Esophagus muscularis mucosa (tissue), 4 donors: ENCODE data around the gene PRM3.

Experiments
- EP300 ChIP-seq: sonication (generic); formaldehyde crosslinking; IDR thresholded peaks from one replicate; pipeline ENCODE4 v1.6.1; 2017; ENCODE audit warnings: antibody characterized with exemption
- POLR2A ChIP-seq: fragments of 450-650 bp; IDR thresholded peaks from one replicate; pipeline ENCODE4 v1.6.1; 2017; ENCODE audit warnings: antibody characterized with exemption, moderate library complexity, mild to moderate bottlenecking, low read depth
- POLR2AphosphoS5 ChIP-seq, 2 donors: sonication (generic); formaldehyde crosslinking; IDR thresholded peaks; one replicate each; pipeline ENCODE4 v1.6.1; 2017; ENCODE audit warnings: antibody characterized with exemption in 2 of 2
- TF ChIP-seq, protein P1 (sequence below), 3 experiments: fragments of 200-600 bp in 2 of 3; fragments of 450-650 bp in 1 of 3; sonication (generic) in 2 of 3; IDR thresholded peaks; one replicate each; pipeline ENCODE4 v1.5.1; 2017 to 2019; ENCODE audit warnings: antibody characterized with exemption in 3 of 3, mild to moderate bottlenecking in 2 of 3, moderate library complexity in 1 of 3

DNA sequence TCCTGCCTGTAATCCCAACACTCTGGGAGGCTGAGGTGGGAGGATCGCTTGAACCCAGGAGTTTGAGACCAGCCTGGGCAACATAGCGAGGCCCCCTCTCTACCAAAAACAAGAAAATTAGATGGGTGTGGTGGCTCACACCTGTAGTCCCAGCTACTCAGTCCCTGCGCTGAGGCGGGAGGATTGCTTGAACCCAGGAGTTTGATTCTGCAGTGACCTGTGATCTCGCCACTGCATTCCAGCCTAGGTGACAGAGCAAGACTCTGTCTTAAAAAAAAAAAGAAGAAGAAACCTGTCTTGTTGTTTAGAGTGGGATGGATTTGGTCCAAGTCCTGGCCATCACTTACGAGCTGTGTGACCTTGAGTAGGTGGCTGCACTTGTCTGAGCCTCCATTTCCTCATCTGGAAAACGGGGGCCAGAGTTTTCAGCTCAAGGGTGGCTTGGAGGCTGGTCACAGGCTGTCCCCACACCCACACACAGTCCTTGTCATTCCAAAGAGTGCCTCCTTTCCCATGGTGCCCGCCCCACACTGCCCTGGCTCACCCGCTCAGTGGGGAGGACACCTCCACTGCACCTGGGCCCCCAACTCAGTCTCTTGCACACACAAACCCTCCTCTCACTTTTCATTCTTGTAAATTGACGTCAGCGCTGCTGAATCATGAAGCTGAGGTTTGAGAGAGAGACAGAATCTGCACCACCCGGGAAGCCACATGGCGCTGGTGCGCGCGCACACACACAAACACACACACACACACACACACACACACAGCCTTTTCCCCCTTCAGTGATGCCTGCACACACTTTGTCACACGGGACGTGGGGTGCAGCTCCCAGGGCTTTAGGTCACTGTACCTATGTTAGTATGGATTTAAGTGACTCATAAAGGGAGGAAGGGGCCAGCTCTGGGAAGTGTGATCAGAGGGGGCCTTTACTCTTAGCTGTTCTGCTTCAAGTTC, 21.6 kb downstream of the PRM3 start:
- TF ChIP-seq, protein P1, sequence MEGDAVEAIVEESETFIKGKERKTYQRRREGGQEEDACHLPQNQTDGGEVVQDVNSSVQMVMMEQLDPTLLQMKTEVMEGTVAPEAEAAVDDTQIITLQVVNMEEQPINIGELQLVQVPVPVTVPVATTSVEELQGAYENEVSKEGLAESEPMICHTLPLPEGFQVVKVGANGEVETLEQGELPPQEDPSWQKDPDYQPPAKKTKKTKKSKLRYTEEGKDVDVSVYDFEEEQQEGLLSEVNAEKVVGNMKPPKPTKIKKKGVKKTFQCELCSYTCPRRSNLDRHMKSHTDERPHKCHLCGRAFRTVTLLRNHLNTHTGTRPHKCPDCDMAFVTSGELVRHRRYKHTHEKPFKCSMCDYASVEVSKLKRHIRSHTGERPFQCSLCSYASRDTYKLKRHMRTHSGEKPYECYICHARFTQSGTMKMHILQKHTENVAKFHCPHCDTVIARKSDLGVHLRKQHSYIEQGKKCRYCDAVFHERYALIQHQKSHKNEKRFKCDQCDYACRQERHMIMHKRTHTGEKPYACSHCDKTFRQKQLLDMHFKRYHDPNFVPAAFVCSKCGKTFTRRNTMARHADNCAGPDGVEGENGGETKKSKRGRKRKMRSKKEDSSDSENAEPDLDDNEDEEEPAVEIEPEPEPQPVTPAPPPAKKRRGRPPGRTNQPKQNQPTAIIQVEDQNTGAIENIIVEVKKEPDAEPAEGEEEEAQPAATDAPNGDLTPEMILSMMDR (IDR thresholded peaks at IDR 0.05) = no peak
- TF ChIP-seq POLR2AphosphoS5 (IDR thresholded peaks at IDR 0.05) (no peak), POLR2A (no peak), EP300 (no peak)
